GM23338 (cell line): ENCODE measurements around the gene CERS3. TPM values are rescaled to one million over a fixed set of nuclear protein-coding genes. Genes with fewer than 3 reads are reported as not detected.

Experiments
- ATAC-seq: fragments of 200-7000 bp; cut with Tn5 transposase; 3 replicates; pipeline ENCODE4 v1.9.1; 2020
- DNase-seq: peaks from one replicate; pipeline ENCODE4 v3.0.0-alpha.2; 2015; ENCODE audit warnings: low spot score
- H2AFZ ChIP-seq: fragments of 200-600 bp; sonication (generic); 2 replicates; pipeline ENCODE4 v1.8.0; 2016; ENCODE audit warnings: antibody characterized with exemption, mild to moderate bottlenecking, moderate library complexity
- H3F3A ChIP-seq: fragments of 200-600 bp; sonication (generic); replicated peaks from 2 replicates; pipeline ENCODE4 v1.8.0; 2017; ENCODE audit warnings: antibody characterized with exemption, mixed run types, low read depth
- H3K27ac ChIP-seq: fragments of 200-600 bp; sonication (generic); 2 replicates; pipeline ENCODE4 v1.6.1; 2016; ENCODE audit warnings: low read depth
- H3K27me3 ChIP-seq: fragments of 200-600 bp; sonication (generic); 2 replicates; pipeline ENCODE4 v1.8.0; 2016; ENCODE audit warnings: mild to moderate bottlenecking, mixed run types, moderate library complexity; ENCODE audit not compliant: insufficient read depth
- H3K36me3 ChIP-seq: fragments of 200-600 bp; sonication (generic); 2 replicates; pipeline ENCODE4 v1.8.0; 2016; ENCODE audit warnings: mild to moderate bottlenecking; ENCODE audit not compliant: insufficient read depth
- H3K4me1 ChIP-seq: fragments of 200-600 bp; sonication (generic); 2 replicates; pipeline ENCODE4 v1.8.0; 2016; ENCODE audit warnings: mild to moderate bottlenecking, moderate library complexity; ENCODE audit not compliant: insufficient read depth
- H3K4me2 ChIP-seq: fragments of 200-600 bp; sonication (generic); 2 replicates; pipeline ENCODE4 v1.7.1; 2017; ENCODE audit warnings: mixed run types
- H3K4me3 ChIP-seq: fragments of 200-600 bp; sonication (generic); 2 replicates; pipeline ENCODE4 v1.6.1; 2016; ENCODE audit warnings: mixed run types
- H3K79me2 ChIP-seq: fragments of 200-600 bp; sonication (generic); replicated peaks from 2 replicates; pipeline ENCODE4 v1.8.0; 2017; ENCODE audit warnings: mild to moderate bottlenecking; ENCODE audit not compliant: insufficient read depth
- H3K9me2 ChIP-seq: fragments of 200-600 bp; sonication (generic); 2 replicates; pipeline ENCODE4 v1.8.0; 2017; ENCODE audit not compliant: insufficient read depth
- H4K20me1 ChIP-seq: fragments of 200-600 bp; sonication (generic); replicated peaks from 2 replicates; pipeline ENCODE4 v1.8.0; 2017; ENCODE audit warnings: mild to moderate bottlenecking; ENCODE audit not compliant: insufficient read depth
- H3K27ac Mint-ChIP-seq: 2 replicates; pipeline ENCODE4 v1.8.0; 2020; ENCODE audit warnings: inconsistent platforms, mild to moderate bottlenecking, moderate library complexity, mixed read lengths
- H3K27me3 Mint-ChIP-seq: 3 replicates; pipeline ENCODE4 v1.8.0; 2022; ENCODE audit warnings: low read depth, mild to moderate bottlenecking, moderate library complexity, mixed read lengths, inconsistent platforms; ENCODE audit not compliant: insufficient read depth, poor library complexity
- H3K36me3 Mint-ChIP-seq: 3 replicates; pipeline ENCODE4 v1.8.0; 2021; ENCODE audit warnings: low read depth, mild to moderate bottlenecking, inconsistent platforms, moderate library complexity, mixed read lengths
- H3K4me1 Mint-ChIP-seq: 3 replicates; pipeline ENCODE4 v1.8.0; 2020; ENCODE audit warnings: mild to moderate bottlenecking, inconsistent platforms, mixed read lengths
- H3K4me3 Mint-ChIP-seq: 3 replicates; pipeline ENCODE4 v1.8.0; 2021; ENCODE audit warnings: moderate library complexity, mild to moderate bottlenecking, inconsistent platforms, mixed read lengths
- H3K9me3 Mint-ChIP-seq: 3 replicates; pipeline ENCODE4 v1.8.0; 2020; ENCODE audit warnings: moderate library complexity, mild to moderate bottlenecking, inconsistent platforms, mixed read lengths
- CREB1 ChIP-seq: fragments of 250-450 bp; sonication (Bioruptor Pico); IDR thresholded peaks from 2 replicates; pipeline ENCODE4 v1.5.0; 2020; ENCODE audit warnings: low read depth, mild to moderate bottlenecking, moderate library complexity
- CTCF ChIP-seq, 2 experiments: fragments of 200-600 bp in 1 of 2; sonication (generic) in 1 of 2; conservative IDR thresholded peaks; 2 replicates each; pipeline versions ENCODE4 v1.5.1 to v1.6.1; 2016 to 2017; ENCODE audit warnings: antibody characterized with exemption in 2 of 2, low read depth in 2 of 2, mild to moderate bottlenecking in 2 of 2, moderate library complexity in 1 of 2
- EZH2 ChIP-seq: fragments of 200-600 bp; sonication (generic); IDR thresholded peaks from one replicate; pipeline ENCODE4 v1.8.0; 2017; ENCODE audit warnings: antibody characterized with exemption, mild to moderate bottlenecking, low read depth; ENCODE audit not compliant: unreplicated experiment
- EZH2phosphoT487 ChIP-seq: fragments of 200-600 bp; sonication (generic); IDR thresholded peaks from one replicate; pipeline ENCODE4 v1.8.1; 2018; ENCODE audit warnings: antibody characterized with exemption; ENCODE audit not compliant: unreplicated experiment
- JUNB ChIP-seq: IDR thresholded peaks from one replicate; pipeline ENCODE4 v1.6.1; 2016; ENCODE audit warnings: antibody characterized with exemption; ENCODE audit not compliant: unreplicated experiment
- NANOG ChIP-seq: IDR thresholded peaks from 2 replicates; pipeline ENCODE4 v1.6.1; 2016; ENCODE audit warnings: antibody characterized with exemption, borderline replicate concordance
- POLR2AphosphoS5 ChIP-seq: IDR thresholded peaks from 2 replicates; pipeline ENCODE4 v1.6.1; 2016; ENCODE audit warnings: antibody characterized with exemption, low read depth
- STAT1 ChIP-seq: IDR thresholded peaks from one replicate; pipeline ENCODE4 v1.6.1; 2016; ENCODE audit warnings: antibody characterized with exemption; ENCODE audit not compliant: unreplicated experiment
- ZNF114 ChIP-seq: fragments of 250-450 bp; sonication (Bioruptor Pico); IDR thresholded peaks from 2 replicates; pipeline ENCODE4 v1.5.0; 2020; ENCODE audit warnings: mild to moderate bottlenecking, moderate library complexity
- ZNF331 ChIP-seq: fragments of 250-450 bp; sonication (Bioruptor Pico); IDR thresholded peaks from 2 replicates; pipeline ENCODE4 v1.5.0; 2020; ENCODE audit warnings: low read depth, mild to moderate bottlenecking, moderate library complexity
- ZNF462 ChIP-seq: fragments of 250-450 bp; sonication (Bioruptor Pico); IDR thresholded peaks from 2 replicates; pipeline ENCODE4 v1.5.0; 2020; ENCODE audit warnings: mild to moderate bottlenecking, moderate library complexity
- polyA plus RNA-seq: library from polyadenylated mRNA; unstranded; fragments of >200 nt; fragmentation: Nextera tagmentation; extraction: Ambion mirVana; gene quantifications from 2 replicates; pipeline ENCODE4 v1.2.1, GENCODE V29; 2016
- total RNA-seq: library from RNA; depleted of rRNA; stranded (reverse); fragments of >200 nt; shearing (Covaris generic); gene quantifications from 2 replicates; pipeline ENCODE4 v1.2.3, GENCODE V29; 2014
- TF ChIP-seq, protein P1 (sequence below): IDR thresholded peaks from one replicate; pipeline ENCODE4 v1.6.1; 2018; ENCODE audit warnings: antibody characterized with exemption; ENCODE audit not compliant: unreplicated experiment
- TF ChIP-seq, protein P2 (sequence below): IDR thresholded peaks from 2 replicates; pipeline ENCODE4 v1.6.1; 2016; ENCODE audit warnings: antibody characterized with exemption

CERS3 gene
- total and polyA plus RNA-seq, 2 experiments from 2014 or later: 1.8 to 2.2 TPM

- H3K4me3 Mint-ChIP-seq: no peak overlapping the region
- ATAC-seq: no peak
- H3K27me3 Mint-ChIP-seq: peaks cover 2% of the 10 kb centered on the region
- no peak overlapping the region for H3K27ac ChIP-seq
- no peaks in the 10 kb centered on the region for H3K9me2 ChIP-seq
- H3K4me2 ChIP-seq: no peak overlapping the region
- no peaks in the 10 kb centered on the region for H3K27me3 ChIP-seq
- no peaks in the 10 kb centered on the region for H3K4me1 Mint-ChIP-seq
- TF ChIP-seq ZNF331 (CRISPR knock-in tag): no peak
- no peak for TF ChIP-seq STAT1
- no peak for TF ChIP-seq CREB1 (CRISPR knock-in tag)
- no peak for TF ChIP-seq EZH2phosphoT487
- no peak for TF ChIP-seq POLR2AphosphoS5
- no peak for TF ChIP-seq ZNF462 (CRISPR knock-in tag)
- no peak for TF ChIP-seq JUNB
- TF ChIP-seq NANOG: no peak
- TF ChIP-seq ZNF114 (CRISPR knock-in tag): no peak
- TF ChIP-seq, protein P1, sequence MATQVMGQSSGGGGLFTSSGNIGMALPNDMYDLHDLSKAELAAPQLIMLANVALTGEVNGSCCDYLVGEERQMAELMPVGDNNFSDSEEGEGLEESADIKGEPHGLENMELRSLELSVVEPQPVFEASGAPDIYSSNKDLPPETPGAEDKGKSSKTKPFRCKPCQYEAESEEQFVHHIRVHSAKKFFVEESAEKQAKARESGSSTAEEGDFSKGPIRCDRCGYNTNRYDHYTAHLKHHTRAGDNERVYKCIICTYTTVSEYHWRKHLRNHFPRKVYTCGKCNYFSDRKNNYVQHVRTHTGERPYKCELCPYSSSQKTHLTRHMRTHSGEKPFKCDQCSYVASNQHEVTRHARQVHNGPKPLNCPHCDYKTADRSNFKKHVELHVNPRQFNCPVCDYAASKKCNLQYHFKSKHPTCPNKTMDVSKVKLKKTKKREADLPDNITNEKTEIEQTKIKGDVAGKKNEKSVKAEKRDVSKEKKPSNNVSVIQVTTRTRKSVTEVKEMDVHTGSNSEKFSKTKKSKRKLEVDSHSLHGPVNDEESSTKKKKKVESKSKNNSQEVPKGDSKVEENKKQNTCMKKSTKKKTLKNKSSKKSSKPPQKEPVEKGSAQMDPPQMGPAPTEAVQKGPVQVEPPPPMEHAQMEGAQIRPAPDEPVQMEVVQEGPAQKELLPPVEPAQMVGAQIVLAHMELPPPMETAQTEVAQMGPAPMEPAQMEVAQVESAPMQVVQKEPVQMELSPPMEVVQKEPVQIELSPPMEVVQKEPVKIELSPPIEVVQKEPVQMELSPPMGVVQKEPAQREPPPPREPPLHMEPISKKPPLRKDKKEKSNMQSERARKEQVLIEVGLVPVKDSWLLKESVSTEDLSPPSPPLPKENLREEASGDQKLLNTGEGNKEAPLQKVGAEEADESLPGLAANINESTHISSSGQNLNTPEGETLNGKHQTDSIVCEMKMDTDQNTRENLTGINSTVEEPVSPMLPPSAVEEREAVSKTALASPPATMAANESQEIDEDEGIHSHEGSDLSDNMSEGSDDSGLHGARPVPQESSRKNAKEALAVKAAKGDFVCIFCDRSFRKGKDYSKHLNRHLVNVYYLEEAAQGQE: no peak
- TF ChIP-seq EZH2: no peak
- TF ChIP-seq CTCF (conservative IDR thresholded peaks at IDR 0.05; ENCODE audit: low read depth in 2 of 2): no peak
- TF ChIP-seq, protein P2, sequence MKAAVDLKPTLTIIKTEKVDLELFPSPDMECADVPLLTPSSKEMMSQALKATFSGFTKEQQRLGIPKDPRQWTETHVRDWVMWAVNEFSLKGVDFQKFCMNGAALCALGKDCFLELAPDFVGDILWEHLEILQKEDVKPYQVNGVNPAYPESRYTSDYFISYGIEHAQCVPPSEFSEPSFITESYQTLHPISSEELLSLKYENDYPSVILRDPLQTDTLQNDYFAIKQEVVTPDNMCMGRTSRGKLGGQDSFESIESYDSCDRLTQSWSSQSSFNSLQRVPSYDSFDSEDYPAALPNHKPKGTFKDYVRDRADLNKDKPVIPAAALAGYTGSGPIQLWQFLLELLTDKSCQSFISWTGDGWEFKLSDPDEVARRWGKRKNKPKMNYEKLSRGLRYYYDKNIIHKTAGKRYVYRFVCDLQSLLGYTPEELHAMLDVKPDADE: no peak
- H3K79me2 ChIP-seq: no peaks in the 10 kb centered on the region
- peaks cover 27% of the 10 kb centered on the region for H3K9me3 Mint-ChIP-seq
- H3F3A ChIP-seq: no peaks in the 10 kb centered on the region
- H3K4me3 ChIP-seq: no peak overlapping the region
- H3K36me3 ChIP-seq: no peaks in the 10 kb centered on the region
- no peak overlapping the region for H3K27ac Mint-ChIP-seq
- no peak for DNase-seq
- no peaks in the 10 kb centered on the region for H4K20me1 ChIP-seq
- peaks cover 5% of the 10 kb centered on the region; the same call in 2 of the 3 replicates for H3K36me3 Mint-ChIP-seq
- no peak overlapping the region for H2AFZ ChIP-seq
- no peaks in the 10 kb centered on the region for H3K4me1 ChIP-seq
Observed at GRCh38 chr15:100536733-100537132, 8.0 kb upstream of the CERS3 start.
